GM12891 (cell line): Measurements from ENCODE around the gene DMGDH.

Source experiments
- POLR2A ChIP-seq: IDR thresholded peaks from 2 replicates; pipeline ENCODE4 v1.6.1; 2011; ENCODE audit warnings: low read depth, low read length, control low read depth
- POLR2AphosphoS5 ChIP-seq: IDR thresholded peaks from 2 replicates; pipeline ENCODE4 v1.6.1; 2011; ENCODE audit warnings: low read depth, low read length, control low read depth
- POU2F2 ChIP-seq: IDR thresholded peaks from 2 replicates; pipeline ENCODE4 v1.6.1; 2011; ENCODE audit warnings: low read depth, mild to moderate bottlenecking, control low read depth, low read length, moderate library complexity

DNA sequence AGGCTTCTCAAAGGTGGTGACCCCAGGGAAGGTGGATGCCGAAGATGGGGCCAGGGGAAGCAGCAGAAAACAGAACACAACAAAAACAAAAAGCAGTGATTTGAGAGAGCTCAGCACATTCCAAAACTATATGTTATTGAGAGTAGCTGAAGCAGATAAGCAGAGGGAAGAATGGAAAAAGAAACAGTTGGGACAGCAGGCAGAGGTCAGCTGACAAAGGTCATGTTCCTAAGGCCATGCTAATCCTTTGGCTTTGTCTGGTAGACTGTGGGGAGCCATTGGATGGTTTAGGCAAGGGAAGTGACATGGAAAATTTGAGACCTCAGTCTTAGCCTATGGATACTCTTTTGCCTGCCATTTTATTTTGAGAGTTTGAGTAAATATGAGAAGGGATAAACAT, 14.5 kb downstream of the DMGDH start:
- TF ChIP-seq POLR2AphosphoS5, result no peak
- TF ChIP-seq POLR2A, result no peak
- no peak for TF ChIP-seq POU2F2
